HAP-1 (cell line): ENCODE measurements around the gene TRAPPC1.
"Not testable (repeated sequence)": the region's sequence is repeated elsewhere in the genome, so short reads cannot be mapped to it uniquely, and the experiment has no call there.

ENCODE experiments used
- DNase-seq, 2 experiments: peaks; one replicate each; pipeline ENCODE4 v3.0.0-alpha.2; 2016 to 2020; ENCODE audit warnings: low spot score in 2 of 2
- H3K27me3 ChIP-seq: fragments of 250-450 bp; sonication (Bioruptor Pico); 2 replicates; pipeline ENCODE4 v1.5.1; 2020; ENCODE audit warnings: low read depth, mild to moderate bottlenecking, moderate library complexity
- H3K36me3 ChIP-seq: fragments of 250-450 bp; sonication (Bioruptor Pico); replicated peaks from 2 replicates; pipeline ENCODE4 v1.5.1; 2020; ENCODE audit warnings: mild to moderate bottlenecking
- H3K4me1 ChIP-seq: fragments of 250-450 bp; sonication (Bioruptor Pico); 2 replicates; pipeline ENCODE4 v1.5.1; 2020; ENCODE audit warnings: mild to moderate bottlenecking
- H3K4me3 ChIP-seq: fragments of 250-450 bp; sonication (Bioruptor Pico); 2 replicates; pipeline ENCODE4 v1.5.1; 2020; ENCODE audit warnings: mild to moderate bottlenecking, moderate library complexity
- H3K9me3 ChIP-seq: fragments of 250-450 bp; sonication (Bioruptor Pico); 2 replicates; pipeline ENCODE4 v1.5.1; 2020; ENCODE audit warnings: mild to moderate bottlenecking, moderate library complexity
- in situ Hi-C: fragments of 300-500 bp; cut with MboI; formaldehyde crosslinking; loops from 3 replicates; pipeline ENCODE4 v1.14.3; 2020; ENCODE audit warnings: low sequenced_read_pairs, inconsistent platforms, mixed read lengths

TRAPPC1 gene

GRCh38 chr17:7953266-7953665, 21.5 kb upstream of the TRAPPC1 start:
- H3K4me1 ChIP-seq, DNase-seq, H3K9me3 ChIP-seq, H3K4me3 ChIP-seq, H3K27me3 ChIP-seq, in situ Hi-C loops: not testable (repeated sequence)
- H3K36me3 ChIP-seq = peaks cover 20% of the 10 kb centered on the region

- in situ Hi-C loops = no loop called here
- H3K4me3 ChIP-seq = no peak overlapping the region
These were observed 19.5 kb upstream of the TRAPPC1 start for GRCh38 chr17:7951143-7951792.

GRCh38 chr17:7950578-7950977, 18.8 kb upstream of the TRAPPC1 start:
- Histone ChIP-seq H3K4me1 (no peaks in the 10 kb centered on the region), H3K27me3 (no peaks in the 10 kb centered on the region), H3K36me3 (peaks cover 41% of the 10 kb centered on the region), H3K9me3 (no peaks in the 10 kb centered on the region), H3K4me3 (no peak overlapping the region)
- in situ Hi-C loops = no loop called here
- DNase-seq = no peak

More at GRCh38 chr17:7951143-7951792, 19.5 kb upstream of the TRAPPC1 start:
- no peaks in the 10 kb centered on the region for H3K4me1 ChIP-seq
- H3K9me3 ChIP-seq = no peaks in the 10 kb centered on the region
- no peak for DNase-seq
- H3K36me3 ChIP-seq = peaks cover 34% of the 10 kb centered on the region
- H3K27me3 ChIP-seq = no peaks in the 10 kb centered on the region

- H3K4me1 ChIP-seq = no peaks in the 10 kb centered on the region
- DNase-seq = no peak
- no peaks in the 10 kb centered on the region for H3K27me3 ChIP-seq
- no peaks in the 10 kb centered on the region for H3K9me3 ChIP-seq
- in situ Hi-C loops = no loop called here
- H3K4me3 ChIP-seq = no peak overlapping the region
- H3K36me3 ChIP-seq = peaks cover 67% of the 10 kb centered on the region
These were observed 15.9 kb upstream of the TRAPPC1 start for GRCh38 chr17:7947651-7948050.

GRCh38 chr17:7946441-7946840, 14.7 kb upstream of the TRAPPC1 start:
- H3K36me3 ChIP-seq = peaks cover 70% of the 10 kb centered on the region
- no peaks in the 10 kb centered on the region for H3K27me3 ChIP-seq
- DNase-seq = no peak
- in situ Hi-C loops = no loop called here
- no peak overlapping the region for H3K4me3 ChIP-seq
- H3K4me1 ChIP-seq = no peaks in the 10 kb centered on the region
- no peaks in the 10 kb centered on the region for H3K9me3 ChIP-seq

- in situ Hi-C loops = no loop called here
- peaks cover 75% of the 10 kb centered on the region for H3K36me3 ChIP-seq
- DNase-seq = no peak
These were observed 13.9 kb upstream of the TRAPPC1 start for GRCh38 chr17:7945651-7946050.

GRCh38 chr17:7944326-7944725, 12.6 kb upstream of the TRAPPC1 start:
- no peaks in the 10 kb centered on the region for H3K4me1 ChIP-seq
- peaks cover 78% of the 10 kb centered on the region for H3K36me3 ChIP-seq
- no peaks in the 10 kb centered on the region for H3K9me3 ChIP-seq
- H3K4me3 ChIP-seq = no peak overlapping the region
- in situ Hi-C loops = no loop called here
- no peaks in the 10 kb centered on the region for H3K27me3 ChIP-seq
- DNase-seq = no peak

More at GRCh38 chr17:7945651-7946050, 13.9 kb upstream of the TRAPPC1 start:
- H3K4me1 ChIP-seq = no peaks in the 10 kb centered on the region
- H3K9me3 ChIP-seq = no peaks in the 10 kb centered on the region
- H3K4me3 ChIP-seq = no peak overlapping the region
- H3K27me3 ChIP-seq = no peaks in the 10 kb centered on the region

- H3K4me1 ChIP-seq = no peaks in the 10 kb centered on the region
- DNase-seq = no peak
- no peaks in the 10 kb centered on the region for H3K27me3 ChIP-seq
- H3K9me3 ChIP-seq = no peaks in the 10 kb centered on the region
- H3K36me3 ChIP-seq = peaks cover 74% of the 10 kb centered on the region
- in situ Hi-C loops = no loop called here
- H3K4me3 ChIP-seq = no peak overlapping the region
These were observed 11.5 kb upstream of the TRAPPC1 start for GRCh38 chr17:7943291-7943690.

- Histone ChIP-seq H3K27me3 (no peaks in the 10 kb centered on the region), H3K36me3 (peaks cover 70% of the 10 kb centered on the region), H3K9me3 (no peaks in the 10 kb centered on the region), H3K4me3 (no peak overlapping the region), H3K4me1 (no peaks in the 10 kb centered on the region)
- no peak for DNase-seq
- in situ Hi-C loops = no loop called here
These were observed 9.0 kb upstream of the TRAPPC1 start for GRCh38 chr17:7940743-7941142.

- no peak for DNase-seq
- in situ Hi-C loops = no loop called here
These were observed 8.3 kb upstream of the TRAPPC1 start for GRCh38 chr17:7940034-7940433.

GRCh38 chr17:7935859-7936258, 4.1 kb upstream of the TRAPPC1 start:
- DNase-seq = no peak
- no peaks in the 10 kb centered on the region for H3K9me3 ChIP-seq
- peaks cover 45% of the 10 kb centered on the region for H3K36me3 ChIP-seq
- no peak overlapping the region for H3K4me3 ChIP-seq
- H3K4me1 ChIP-seq = peaks cover 11% of the 10 kb centered on the region
- in situ Hi-C loops = no loop called here
- H3K27me3 ChIP-seq = no peaks in the 10 kb centered on the region

More at GRCh38 chr17:7940034-7940433, 8.3 kb upstream of the TRAPPC1 start:
- Histone ChIP-seq H3K27me3 (no peaks in the 10 kb centered on the region), H3K36me3 (peaks cover 67% of the 10 kb centered on the region), H3K4me3 (no peak overlapping the region), H3K4me1 (no peaks in the 10 kb centered on the region), H3K9me3 (no peaks in the 10 kb centered on the region)

- no peaks in the 10 kb centered on the region for H3K9me3 ChIP-seq
- H3K4me1 ChIP-seq = peaks cover 13% of the 10 kb centered on the region
- H3K36me3 ChIP-seq = peaks cover 29% of the 10 kb centered on the region
- H3K27me3 ChIP-seq = no peaks in the 10 kb centered on the region
- peak overlapping the region; percentile 78 for H3K4me3 ChIP-seq
- in situ Hi-C loops = loop anchor here (5.0 kb wide), 1 partner anchor 54 kb away; no protein-coding TSS in a partner anchor
- DNase-seq = peak; percentile 32 to 64
These were observed 1.2 kb upstream of the TRAPPC1 start for GRCh38 chr17:7932949-7933348.

- peak; percentile 14 to 43 for DNase-seq
- no peaks in the 10 kb centered on the region for H3K27me3 ChIP-seq
- in situ Hi-C loops = loop anchor here (5.0 kb wide), 1 partner anchor 55 kb away; no protein-coding TSS in a partner anchor
- H3K9me3 ChIP-seq = no peaks in the 10 kb centered on the region
- peaks cover 13% of the 10 kb centered on the region for H3K4me1 ChIP-seq
- peak overlapping the region; percentile 78 for H3K4me3 ChIP-seq
- H3K36me3 ChIP-seq = peaks cover 30% of the 10 kb centered on the region
These were observed 741 bp upstream of the TRAPPC1 start for GRCh38 chr17:7932483-7932891.

- DNase-seq = no peak
- peaks cover 21% of the 10 kb centered on the region for H3K36me3 ChIP-seq
- H3K27me3 ChIP-seq = no peaks in the 10 kb centered on the region
- peaks cover 13% of the 10 kb centered on the region for H3K4me1 ChIP-seq
- H3K4me3 ChIP-seq = peak overlapping the region; percentile 78
- in situ Hi-C loops = loop anchor here (5.0 kb wide), 1 partner anchor 56 kb away; no protein-coding TSS in a partner anchor
- no peaks in the 10 kb centered on the region for H3K9me3 ChIP-seq
These were observed 710 bp downstream of the TRAPPC1 start for GRCh38 chr17:7930841-7931631.
